Measurements from ENCODE around the gene STAT4.

STAT4 gene

DNA sequence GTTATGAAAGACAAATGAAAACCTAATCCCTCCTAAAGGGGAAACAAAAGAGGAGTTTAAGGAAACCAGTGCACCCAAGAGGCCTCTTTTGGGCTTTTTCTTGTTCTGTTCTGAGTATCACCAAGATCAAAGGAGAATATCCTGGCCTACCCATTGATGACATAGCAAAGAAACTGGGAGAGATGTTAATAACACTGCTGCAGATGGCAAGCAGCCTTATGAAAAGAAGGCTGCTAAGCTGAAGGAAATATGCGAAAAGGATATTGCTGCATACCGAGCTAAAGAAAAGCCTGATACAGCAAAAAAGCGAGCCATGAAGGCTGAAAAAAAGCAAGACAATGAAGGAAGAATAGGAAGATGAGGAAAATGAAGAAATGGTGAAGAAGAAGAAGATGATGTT lies 23.6 kb upstream of the STAT4 start:
- no peak for DNase-seq

DNA sequence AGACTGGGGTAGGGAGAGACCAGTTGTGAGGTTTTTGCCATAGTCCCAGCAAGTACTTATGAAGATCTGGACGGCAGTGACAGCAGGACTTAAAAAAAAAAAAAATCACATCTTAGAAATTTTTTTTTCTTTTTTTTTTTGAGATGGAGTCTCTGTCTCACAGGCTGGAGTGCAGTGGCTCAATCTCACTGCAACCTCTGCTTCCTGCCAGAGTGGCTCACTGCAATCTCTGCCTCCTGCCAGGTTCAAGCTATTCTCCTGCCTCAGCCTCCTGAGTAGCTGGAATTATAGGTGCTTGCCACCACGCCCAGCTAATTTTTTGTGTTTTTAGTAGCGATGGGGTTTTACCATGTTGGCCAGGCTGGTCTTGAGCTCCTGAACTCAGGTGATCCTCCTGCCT lies 22.4 kb upstream of the STAT4 start:
- DNase-seq: no peak

- DNase-seq: no peak
Measured at GRCh38 chr2:191171708-191172355, 21.0 kb upstream of the STAT4 start.

DNA sequence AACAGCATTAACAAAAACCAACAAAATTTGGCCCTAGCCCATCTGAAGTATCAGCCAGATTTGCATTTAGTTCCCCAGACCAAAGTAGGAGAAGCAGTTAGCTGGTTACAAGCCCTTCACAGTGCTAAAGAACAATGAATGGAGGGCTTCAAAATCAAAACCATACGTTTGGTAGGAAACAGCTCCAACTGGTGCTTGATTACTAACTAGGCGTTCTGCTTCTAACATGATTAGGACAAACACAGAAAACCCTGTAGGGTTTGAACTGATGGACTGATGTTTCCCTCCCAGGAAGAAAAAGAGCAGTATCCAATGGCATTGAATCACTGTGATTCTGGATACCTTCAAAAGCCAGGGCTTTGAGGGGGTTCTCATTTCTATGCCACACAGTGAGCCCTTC lies 20.5 kb upstream of the STAT4 start:
- no peak for DNase-seq

GRCh38 chr2:191170773-191171172 lies 20.0 kb upstream of the STAT4 start:
- no peak for DNase-seq

GRCh38 chr2:191170301-191170636 lies 19.5 kb upstream of the STAT4 start:
- no peak for DNase-seq

- DNase-seq: no peak
Measured at GRCh38 chr2:191169456-191170300, 18.9 kb upstream of the STAT4 start.

GRCh38 chr2:191167766-191168165 lies 17.0 kb upstream of the STAT4 start:
- no peak for DNase-seq

GRCh38 chr2:191166756-191167445 lies 16.1 kb upstream of the STAT4 start:
- no peak for DNase-seq

GRCh38 chr2:191166111-191166755 lies 15.4 kb upstream of the STAT4 start:
- DNase-seq: no peak

DNA sequence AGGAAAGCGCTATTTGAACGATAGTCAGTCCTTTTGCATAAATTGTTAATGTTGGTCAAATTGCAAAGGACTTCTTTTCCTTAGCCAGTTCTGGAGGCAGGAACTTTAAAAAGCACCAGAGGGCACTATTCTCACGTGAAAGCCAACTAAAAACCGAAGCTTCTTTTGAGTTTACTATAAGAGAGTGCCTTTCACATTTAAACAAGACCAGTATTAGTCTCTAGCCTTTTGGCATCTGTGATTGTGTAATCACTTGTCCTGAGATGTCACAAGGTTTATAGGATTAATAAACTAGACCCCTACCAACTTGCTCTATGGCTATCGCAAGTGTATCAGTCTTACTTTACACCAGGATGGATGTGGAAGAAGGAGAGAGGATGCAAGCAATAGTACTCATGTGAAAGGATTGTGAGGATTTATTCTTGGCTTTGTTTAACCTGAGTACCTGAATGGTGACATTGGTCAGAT lies 14.4 kb upstream of the STAT4 start:
- DNase-seq: no peak

DNA sequence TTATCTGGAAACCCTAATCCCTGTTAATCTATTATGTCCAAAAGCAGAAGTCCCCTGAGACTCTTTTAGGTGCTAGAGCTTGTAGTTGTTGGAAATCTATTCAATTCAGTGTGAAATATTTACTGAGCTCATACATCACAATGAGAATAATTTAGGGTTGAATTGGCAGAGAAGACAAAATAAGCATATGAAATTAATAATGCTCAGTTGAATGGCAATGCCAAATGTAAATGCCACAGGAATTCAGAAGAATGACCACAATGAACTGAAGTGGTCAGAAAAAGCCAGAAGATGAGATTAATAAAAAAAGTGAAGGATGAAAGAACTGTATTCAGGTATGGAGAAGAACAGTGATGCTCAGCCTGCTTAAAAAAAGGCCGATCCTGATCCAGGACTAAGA lies 8.0 kb upstream of the STAT4 start:
- DNase-seq: no peak

DNA sequence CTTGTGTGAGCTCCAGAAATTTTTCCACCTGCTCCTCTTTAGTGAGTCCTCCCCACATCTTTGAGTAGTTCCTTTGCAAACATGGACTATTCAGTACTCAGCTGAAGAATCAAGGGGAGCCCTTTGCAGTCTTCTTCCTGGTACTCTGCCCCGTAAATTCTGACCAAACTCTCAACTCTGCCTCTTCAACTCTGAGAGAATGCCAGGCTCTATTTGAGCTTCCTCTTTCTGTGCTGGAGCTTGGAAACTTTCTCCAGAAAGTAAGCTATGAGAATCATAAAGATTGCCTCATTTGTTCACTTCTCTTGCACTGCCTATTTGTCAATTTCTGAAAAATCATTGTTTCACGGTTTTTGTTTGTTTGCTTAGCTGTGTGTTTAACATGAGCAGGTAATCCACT lies 7.4 kb upstream of the STAT4 start:
- no peak for DNase-seq

- no peak for DNase-seq
Measured at GRCh38 chr2:191155608-191156071, 4.8 kb upstream of the STAT4 start.

- DNase-seq: no peak
Measured at GRCh38 chr2:191153716-191154115, 2.9 kb upstream of the STAT4 start.

DNA sequence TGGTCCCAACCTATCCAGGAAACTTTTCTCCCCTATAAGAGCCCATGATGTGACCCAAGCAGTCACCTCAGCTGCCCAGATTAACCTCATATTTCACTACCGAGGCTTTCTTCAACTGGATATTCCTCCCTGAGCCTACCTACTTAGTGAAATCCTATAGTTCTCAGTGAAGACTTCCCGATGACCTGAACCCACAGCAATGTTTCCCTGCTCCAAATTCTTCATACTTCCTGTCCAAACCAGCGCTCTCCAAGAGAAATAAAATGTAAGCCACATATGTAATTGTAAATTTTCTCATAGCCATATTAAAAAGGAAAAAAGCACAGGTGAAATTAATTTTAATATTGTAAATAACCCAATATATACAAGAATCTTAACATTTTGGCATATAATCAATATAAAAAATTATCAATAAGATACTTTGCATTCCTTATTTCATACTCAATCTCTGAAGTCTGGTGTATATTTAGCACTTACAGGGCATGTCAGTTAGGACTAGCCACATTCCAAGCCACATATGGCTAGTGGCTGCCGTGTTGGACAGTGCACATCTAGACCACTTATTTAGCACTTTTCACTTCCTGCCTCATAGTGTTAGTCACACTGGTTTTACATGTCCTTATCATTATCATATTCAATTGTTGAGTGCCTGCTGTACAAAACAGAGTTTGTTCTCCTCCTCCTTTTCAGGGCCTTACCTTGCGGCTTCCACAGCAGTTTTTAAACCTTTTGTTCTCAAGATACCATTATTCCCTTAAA lies 1.9 kb upstream of the STAT4 start:
- no peak for DNase-seq

DNA sequence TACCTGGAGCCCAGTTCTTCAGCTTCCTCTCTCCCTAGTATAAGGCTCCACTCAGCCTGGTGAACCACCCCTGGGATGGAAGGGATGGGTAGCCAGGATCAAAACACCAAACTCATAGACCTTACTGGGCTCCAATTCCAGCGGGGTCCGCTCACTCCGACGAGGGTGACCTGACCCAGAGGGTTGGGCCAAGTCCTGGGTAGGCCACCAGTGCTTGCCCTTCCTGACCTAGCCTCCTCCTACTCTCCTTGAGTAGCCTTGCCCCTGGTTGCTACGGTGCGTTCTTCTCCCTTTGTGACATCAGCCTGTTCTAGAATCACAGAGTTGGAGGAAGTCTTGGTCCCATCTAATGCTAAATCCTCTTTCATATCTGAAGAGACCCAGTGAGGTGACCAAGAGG lies 537 bp upstream of the STAT4 start:
- no peak for DNase-seq

GRCh38 chr2:191150230-191150599 lies 579 bp downstream of the STAT4 start:
- DNase-seq: no peak

- DNase-seq: no peak
Measured at GRCh38 chr2:191149391-191149790, 1.4 kb downstream of the STAT4 start.

GRCh38 chr2:191148791-191149190 lies 2.0 kb downstream of the STAT4 start:
- DNase-seq: no peak

GRCh38 chr2:191148281-191148680 lies 2.5 kb downstream of the STAT4 start:
- DNase-seq: no peak

GRCh38 chr2:191145769-191146471 lies 4.9 kb downstream of the STAT4 start:
- DNase-seq: no peak

Data from NCI-H187 treated with DMSO at 0.1 percent for 48 hours (cell line).